HG03135 (cell line): ENCODE measurements around the gene DYNC1LI1.
A peak's percentile ranks its signal among the peaks of the same experiment; 100 is the strongest.

ENCODE experiments used
- ATAC-seq: cut with Tn5 transposase; IDR thresholded peaks from one replicate; pipeline ENCODE4 v1.9.1; 2021; ENCODE audit warnings: mild to moderate bottlenecking, moderate library complexity; ENCODE audit not compliant: unreplicated experiment

The DYNC1LI1 gene

DNA sequence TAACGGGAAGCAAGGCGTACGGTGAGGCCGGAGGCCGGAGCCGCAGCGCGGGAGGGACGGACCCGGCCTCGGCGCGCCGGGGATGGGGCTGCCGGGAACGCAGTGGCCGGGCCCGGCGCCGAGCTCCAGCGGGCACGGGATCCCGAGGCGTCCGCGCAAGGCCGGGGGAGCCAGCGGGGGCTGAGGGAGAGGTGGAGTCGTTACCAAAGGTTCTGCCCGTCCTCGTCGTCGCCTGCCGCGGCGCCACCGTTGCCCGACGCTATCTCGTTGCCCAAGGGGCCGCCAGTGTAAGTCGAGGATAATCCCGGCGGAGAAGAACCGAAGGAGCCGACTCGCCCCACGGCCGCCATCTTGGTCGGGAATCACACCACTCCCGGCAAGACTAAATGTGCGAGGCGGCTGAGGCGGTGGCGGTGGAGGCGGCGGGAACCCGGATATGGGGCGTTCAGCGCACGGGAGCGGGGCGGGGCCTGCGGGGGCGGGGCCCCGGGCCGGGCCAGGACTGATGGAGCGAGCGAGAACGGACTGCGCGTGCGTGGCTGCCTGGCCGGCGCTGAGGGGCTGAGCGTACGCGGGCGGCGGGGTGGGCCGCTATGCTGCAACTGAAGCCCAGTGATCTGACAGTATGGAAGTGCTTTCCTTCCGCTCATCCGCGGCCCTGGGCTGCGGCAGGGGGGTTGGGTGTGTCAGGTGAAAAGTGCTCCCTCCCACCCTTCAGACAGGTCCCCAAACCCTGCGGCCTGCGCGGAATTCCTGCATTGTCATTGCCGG lies at the start of gene DYNC1LI1:
Gene DYNC1LI1 (minus strand): TSS at position 438 of the 771 bp plus-strand sequence. CDS start 88 bp downstream, at position 350.
- ATAC-seq, result peak; percentile 88

DNA sequence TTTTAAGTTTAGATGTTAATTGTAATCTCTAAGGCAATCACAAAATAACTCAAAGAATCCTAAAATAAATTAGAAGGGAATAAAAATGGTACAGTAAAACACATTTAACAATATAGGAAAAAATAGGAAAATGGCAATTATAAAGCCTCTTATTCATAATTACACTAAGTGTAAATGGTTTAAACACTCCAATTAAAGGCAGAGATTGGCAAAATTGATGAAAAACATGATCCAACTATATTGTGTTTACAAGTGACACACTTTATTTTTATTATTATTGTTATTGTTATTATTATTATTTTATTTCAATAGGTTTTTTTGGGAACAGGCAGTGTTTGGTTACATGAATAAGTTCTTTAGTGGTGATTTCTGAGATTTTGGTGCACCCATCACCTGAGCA lies 48.7 kb upstream of the DYNC1LI1 start:
- no peak for ATAC-seq

DNA sequence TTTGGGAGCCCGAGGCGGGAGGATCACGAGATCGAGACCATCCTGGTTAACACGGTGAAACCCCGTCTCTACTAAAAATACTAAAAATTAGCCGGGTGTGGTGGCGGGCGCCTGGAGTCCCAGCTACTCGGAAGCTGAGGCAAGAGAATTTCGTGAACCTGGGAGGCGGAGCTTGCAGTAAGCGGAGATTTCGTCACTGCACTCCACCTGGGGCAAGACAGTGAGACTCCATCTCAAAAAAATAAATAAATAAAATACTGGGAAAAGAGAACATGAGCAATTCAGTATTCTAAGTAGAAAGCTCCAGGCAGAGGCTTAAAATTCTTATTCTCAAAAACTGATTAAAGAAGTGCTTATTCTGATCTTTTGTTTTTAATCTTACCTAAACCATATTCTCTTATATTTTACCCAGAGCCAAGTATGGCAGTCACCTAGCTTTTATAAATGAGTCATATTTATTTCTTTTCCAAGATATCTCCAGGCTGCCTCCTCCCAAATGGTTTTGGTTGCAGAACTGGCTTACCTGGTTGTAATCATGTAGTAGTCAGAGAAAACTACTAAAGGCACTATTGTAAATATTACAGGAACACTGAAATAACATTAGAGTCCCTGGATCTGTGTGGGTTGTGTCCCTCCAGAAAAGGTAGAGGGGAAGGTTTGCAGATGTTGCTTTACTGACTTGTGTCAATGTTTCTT lies 45.8 kb upstream of the DYNC1LI1 start:
- no peak for ATAC-seq

DNA sequence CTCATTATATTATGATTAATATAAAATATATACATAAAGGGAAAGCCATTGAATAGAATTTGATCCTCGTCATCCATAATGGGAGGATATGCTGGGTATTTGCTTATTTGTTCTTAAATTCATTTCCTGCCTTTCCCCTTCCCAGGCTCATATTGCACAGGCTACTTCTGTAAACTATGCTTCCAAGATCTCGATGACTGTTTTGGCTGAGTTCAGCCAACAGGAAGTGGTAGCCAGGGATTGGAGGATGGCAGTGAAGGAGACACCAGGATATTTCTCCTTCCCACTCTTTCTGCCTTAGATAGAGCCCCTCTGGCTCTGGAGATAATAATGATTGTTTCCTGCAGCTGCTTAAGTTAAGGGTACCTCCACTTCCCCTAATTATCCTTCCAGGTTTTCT lies 44.3 kb upstream of the DYNC1LI1 start:
- ATAC-seq, result no peak

DNA sequence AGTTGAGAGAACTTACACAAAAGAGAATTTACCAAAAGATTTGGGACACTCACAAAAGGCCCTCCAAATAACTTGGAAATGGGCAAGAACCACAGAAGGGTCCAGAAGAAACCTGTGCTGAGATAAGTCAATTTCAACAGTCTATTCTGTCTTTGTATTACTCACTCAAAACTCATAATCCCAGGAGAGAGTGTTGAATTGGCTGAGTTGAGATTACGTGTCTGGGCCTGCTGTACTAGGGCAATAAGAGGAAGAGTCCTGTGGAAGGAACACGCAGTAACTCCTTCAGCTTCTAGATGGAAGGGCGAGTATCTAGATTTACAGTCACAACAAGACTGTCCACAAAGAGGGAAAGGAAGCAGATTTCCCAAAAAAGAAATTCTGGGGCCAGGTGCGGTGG lies 42.5 kb upstream of the DYNC1LI1 start:
- ATAC-seq, result no peak

DNA sequence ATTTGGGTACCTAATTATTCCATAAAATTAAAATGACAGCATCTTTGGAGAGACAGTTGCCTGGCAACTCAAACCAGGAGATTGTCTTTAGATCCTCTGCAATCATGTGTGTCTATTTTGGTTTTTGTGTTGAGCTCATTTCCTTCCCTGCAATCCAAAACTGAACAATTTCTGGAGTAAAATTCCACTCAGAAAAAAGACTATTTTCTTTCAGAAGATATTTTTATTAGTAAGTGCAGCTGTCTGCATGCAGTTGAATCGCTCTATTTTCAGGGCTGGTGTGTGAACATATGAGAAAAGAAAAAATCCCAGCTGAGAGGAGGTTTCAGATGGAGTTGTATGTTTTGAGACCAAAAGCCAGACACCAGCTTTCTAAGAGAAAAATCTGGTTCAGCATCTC lies 41.9 kb upstream of the DYNC1LI1 start:
- no peak for ATAC-seq

DNA sequence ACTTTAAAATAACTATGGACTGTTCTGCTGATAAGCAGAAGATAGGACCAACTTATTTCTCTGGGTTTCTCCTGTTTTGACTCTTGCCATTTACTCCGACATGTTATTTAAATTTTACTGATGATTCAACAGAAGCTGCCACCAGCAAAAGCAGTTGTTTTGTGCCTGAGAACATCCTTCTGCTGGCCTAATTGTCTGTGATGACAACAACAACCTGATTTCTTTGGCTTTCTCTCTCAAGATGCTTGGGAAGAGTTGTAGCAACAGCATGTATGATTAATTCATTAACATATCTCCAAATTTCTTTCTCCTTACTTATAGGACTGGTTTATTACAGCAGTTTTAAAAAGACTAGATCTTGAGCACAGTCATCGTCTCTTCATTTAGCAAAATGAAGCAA lies 36.9 kb upstream of the DYNC1LI1 start:
- ATAC-seq, result no peak

DNA sequence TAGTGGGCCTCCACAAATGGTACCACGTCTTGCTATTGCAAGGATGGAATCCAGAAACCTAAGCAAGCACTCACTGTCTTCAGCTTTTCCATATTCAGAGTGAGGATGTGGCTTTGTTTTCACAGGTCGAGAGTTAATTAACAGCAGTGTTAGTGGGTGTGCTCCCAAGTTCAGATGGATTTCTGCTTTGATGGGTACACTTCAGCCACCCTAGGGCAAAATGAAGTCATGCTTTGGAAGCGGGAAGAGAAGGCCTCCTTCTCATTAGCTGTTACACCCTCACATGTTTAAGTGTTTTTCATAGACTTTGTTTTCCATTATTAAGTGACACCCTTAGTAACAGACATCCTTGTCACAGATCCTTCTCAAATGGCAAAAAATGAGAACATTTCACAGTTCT lies 36.3 kb upstream of the DYNC1LI1 start:
- ATAC-seq, result no peak

DNA sequence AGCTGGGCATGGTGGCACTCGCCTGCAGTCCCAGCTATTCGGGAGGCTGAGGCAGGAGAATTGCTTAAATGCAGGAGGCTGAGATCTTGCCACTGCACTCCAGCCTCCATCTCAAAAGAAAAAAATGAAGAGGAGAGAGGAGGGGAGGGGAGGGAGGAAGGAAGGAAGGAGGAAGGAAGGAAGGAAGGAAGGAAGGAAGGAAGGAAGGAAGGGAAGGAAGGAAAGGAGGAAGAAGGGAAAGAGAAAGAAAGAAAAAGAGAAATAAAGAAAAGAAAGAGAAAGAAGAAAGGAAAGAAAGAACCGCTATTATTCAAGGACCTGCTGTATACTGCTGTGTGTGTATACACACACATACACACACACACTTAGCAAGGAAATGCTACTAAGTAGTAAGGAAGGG lies 35.6 kb upstream of the DYNC1LI1 start:
- ATAC-seq, result no peak

DNA sequence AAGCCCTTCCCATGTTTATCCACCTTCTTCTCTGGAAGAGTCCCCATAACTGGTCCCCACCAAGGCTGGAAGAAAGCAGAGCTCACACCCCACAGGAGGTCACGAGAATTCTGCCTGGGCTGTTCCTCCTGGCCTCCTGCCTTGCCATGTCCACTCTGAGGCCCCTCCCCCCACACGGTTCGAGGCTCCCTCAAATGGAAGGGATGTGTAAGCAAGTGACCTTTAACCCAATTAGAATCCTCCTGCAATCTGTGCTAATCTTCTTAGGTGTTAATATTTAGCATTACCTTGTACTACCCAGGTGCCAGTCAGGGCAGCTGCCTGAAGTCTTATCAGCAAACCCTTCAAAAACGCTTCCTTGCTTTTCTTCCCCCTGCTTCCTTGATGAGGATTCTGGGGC lies 32.4 kb upstream of the DYNC1LI1 start:
- no peak for ATAC-seq

DNA sequence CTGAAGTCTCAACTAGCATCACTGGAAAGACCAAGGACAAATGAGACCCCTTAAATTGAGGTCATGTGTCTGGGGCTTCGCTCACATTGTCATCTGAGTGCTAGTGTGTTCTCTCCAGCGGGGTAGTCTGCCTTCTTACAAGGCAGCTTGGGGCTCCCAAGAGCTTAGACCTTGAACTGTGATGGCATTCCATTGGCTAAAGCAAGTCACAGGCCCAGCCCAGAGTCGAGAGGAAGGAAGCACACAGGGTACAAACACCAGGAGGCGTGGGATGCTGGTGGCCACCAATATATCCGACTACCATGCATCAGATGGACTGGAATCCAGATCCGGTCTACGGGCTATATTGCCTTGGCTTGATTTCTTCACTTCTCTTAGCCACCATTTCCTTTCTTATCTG lies 31.5 kb upstream of the DYNC1LI1 start:
- no peak for ATAC-seq

DNA sequence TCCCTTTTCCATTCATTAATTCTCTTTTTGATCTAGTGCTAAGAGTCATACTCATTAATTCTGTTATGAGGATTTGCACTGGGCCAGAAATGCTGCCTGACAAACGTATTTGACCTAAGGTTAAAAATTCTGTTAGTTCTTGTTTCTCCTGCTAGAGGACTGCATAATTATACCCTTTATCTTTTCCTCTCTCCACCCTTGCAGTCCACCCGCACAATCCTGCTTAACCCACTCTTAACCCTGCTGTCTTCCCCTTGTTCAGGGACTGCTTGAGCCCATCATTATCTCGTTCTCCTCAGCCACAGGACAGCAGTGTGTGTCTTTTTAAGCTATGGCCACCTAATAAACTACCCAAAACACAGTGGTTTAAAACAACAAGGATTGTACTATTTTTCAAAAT lies 31.1 kb upstream of the DYNC1LI1 start:
- no peak for ATAC-seq

DNA sequence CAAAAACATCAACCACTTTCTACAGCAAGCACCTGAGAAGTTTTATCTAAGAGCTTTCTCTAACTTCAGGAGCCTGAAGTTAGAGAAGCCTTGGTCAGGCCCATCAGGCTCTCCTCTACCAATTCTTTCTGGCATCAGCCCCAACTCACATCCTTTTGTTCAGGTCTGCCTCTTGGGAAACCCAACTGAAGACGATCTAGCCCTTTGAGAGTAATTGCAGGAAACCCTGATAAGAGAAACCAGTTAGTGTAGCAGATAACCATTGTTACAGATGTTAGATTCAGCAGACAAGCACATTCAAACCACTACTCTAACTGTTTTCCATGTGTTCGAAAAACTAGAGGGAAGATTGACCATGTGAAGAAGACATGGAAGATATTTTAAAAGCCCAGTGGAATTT lies 27.0 kb upstream of the DYNC1LI1 start:
- ATAC-seq, result no peak

DNA sequence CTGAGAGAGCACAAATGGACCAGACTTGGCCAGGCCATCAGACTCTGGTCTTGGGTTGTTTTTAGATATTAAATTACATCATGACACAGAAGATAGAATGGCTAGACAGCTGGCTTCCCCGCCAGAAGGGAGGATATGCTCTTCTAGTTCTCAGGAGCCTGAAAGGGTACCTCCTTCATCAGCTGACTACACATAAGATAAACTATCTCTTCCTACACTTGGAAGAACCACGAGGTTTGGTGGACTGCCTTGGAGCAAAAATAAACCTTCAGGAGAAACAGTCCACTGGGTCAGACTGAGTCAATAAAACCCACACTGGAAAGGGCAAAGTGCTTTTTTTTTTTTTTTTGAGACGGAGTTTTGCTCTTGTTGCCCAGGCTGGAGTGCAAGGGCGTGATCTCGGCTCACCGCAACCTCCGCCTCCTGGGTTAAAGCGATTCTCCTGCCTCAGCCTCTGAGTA lies 26.3 kb upstream of the DYNC1LI1 start:
- no peak for ATAC-seq

DNA sequence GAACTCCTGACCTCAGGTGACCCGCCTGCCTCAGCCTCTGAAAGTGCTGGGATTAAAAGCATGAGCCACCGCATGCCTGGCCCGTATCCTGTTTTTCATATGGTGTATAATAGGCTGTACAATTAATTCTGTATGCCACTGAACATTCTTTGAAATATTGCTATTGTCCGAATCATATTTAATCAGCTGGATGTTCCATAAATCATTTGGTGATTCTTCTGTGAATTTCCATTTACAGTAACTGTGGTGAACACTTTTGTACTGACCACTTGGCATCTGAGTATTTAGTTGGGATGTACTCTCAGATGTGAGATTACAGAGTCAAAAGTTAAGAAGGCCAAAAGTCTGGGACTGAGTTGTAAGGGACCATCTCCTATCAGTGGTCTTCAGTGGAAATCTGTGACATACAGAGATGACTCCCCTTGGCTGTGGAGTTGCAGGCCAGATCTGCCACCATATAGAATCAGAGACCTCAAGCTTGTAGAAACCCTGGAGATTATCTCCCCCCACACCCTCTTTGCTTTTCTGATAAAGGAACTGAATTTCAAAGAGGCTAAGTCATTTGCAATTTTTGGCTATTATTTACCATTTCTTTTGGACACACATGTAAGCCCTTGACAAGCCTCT lies 25.7 kb upstream of the DYNC1LI1 start:
- no peak for ATAC-seq

DNA sequence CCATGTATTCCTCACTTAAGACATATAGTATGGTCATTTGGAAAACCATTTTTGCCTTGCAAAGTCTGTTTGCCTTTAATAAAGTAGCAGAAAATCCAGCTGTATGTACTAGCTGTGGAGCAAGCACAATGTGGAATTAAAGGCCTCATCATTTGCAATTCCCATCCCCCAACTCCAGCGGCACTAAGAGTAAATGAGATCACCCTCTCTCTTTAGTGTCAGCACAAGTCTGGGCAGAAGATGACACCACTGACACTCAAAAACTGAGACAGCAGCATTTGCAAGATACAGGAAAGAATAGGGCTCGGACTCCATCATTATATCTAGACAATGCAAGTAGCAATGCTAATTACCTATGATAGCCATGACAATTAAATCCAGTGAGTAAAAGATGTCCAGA lies 24.7 kb upstream of the DYNC1LI1 start:
- ATAC-seq, result no peak

DNA sequence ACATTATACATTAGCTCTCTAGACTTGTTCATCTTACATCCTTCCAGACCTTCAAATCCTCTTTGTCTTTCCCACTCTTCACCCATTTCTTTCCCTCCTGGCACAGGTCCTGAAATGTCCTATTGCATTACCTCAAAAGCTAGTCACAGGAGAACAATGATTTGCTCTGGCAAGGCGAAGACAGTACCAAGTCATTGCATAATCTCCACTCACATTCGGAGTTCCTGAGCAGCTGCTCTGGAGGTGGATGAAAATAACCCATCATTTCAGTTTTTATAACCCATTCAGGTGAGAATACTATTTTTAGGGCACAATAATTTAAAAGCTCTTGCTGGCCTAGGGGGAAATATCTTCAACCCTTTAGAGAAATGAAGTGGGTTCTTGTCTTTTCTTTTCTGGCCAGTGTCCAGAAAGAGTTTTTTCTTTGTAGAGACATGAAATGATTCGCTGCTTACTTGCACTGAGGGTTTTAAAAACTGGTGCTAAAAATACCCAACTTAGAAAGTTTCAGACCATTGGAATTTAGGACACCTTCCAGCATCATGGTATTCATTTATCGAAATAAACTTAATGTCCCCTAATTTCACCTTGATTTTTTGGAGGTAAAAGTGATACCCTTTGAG lies 23.4 kb upstream of the DYNC1LI1 start:
- ATAC-seq, result no peak

DNA sequence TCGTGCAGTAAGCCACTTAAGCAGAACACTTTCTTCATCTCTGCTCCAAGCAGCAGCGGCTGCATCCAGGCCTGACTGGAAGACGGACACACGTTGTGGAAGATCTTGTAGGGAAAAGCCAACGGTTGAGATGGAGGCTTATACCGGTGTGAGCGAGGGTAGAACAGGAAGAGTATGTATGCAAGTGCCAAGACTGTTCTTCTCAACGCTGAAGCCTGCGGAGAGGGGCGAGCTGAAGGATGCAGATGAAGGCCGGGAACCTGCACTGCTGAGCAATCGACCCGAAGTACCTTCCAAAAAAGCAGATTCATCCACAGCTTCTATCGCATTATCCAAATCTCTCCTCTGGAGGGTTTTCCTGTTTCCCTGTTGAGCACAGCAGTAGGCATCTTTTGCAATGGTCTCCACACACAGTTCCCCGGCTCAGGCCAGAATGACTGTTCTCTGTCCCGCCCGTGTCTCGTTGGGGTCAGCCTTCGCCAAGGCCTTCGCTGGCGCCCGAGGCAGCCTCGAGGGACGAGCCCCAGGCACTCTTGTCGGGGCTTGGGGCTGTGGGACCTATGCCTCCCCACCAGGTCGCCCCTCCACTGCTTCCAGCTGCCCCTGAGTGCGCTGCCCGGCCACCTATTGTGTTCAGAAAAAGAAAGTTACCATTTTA lies 22.2 kb upstream of the DYNC1LI1 start:
- no peak for ATAC-seq

DNA sequence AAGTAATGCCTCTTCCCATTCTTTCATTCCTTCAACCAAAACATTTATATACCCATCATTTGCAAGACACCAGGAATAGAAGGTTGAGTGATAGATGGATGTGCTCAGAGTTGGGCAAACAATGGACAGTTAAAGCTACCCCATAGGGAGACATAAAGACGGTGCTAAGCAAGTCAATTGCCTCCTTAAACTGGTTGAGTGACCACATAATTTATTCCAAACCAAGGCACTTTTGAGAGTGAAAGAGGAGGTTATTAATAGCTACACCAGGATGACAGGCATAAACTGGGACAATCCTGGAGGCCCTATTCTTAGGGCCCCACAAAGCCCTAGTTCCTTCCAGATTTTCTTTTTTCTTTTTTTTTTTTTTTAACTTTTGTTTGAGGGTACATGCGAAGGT lies 21.4 kb upstream of the DYNC1LI1 start:
- ATAC-seq, result no peak

DNA sequence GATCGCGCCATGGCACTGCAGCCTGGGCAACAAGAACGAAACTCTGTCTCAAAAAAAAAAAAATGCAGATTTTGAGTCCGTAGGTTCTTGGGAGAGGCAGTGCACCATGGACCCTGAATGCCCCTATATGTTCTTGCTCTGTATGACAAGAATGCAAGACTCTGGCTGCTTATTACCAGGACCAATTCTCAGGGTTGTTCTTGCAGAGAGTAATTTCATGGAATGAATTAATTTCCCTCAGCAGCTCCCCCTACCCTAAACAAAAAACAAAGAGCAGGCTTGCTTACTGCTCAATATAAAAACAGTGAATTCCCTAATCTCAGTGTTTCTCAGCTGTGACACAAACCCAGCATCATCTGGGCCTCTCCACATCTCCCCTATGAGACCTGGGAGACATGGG lies 20.5 kb upstream of the DYNC1LI1 start:
- ATAC-seq, result no peak

DNA sequence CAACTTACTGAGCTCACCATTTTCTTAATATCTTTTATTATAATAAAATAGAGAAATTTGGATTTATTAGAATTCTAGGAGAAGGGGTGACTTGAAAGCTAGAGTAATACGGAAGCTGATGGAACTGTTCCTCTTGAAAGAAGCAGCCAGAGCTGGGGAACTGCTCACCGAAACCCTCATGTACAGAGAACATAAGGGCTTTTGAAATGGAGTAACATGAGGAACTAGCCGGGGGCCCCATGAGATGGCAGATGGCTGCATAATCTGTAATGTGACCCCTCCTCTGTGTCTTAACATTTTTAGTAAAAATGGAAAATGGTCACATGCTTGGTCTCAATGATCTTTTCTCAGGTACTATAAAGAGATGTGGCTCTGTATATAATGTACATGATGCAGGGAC lies 15.7 kb upstream of the DYNC1LI1 start:
- no peak for ATAC-seq
